ENCODE measurements around the gene NTN1. TPM values are rescaled to one million over a fixed set of nuclear protein-coding genes. Genes with fewer than 3 reads are reported as not detected.

The NTN1 gene
- total and polyA plus RNA-seq, 12 donors, result 3.0 to 38.7 (median 15.8) TPM

DNA sequence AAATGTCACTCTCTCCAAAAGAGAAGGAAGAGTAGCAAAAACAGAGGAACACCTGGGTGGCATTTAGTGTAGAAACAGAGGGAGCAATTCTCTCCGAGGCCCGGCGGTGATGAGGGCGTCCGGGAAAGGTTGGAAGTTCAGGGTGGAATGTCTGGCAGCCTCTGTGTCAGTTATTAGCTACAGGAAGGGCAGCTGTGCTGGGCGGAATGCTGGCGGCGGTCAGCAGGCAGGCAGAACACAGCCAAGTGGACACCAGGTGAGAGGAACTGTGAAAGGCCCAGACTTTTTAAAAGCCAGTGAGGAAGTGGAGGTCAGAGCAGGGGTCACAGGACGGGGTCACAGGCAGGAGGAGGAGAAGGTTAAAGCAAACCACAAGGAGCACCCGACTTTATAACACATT is 238.1 kb downstream of the NTN1 start:
- Histone ChIP-seq H3K27ac (peak overlapping the region in 7 of 10 donors; percentile 6 to 72 (median 34)), H3K27me3 (no peaks in the 10 kb centered on the region), H3K4me3 (no peak overlapping the region), H3K36me3 (no peaks in the 10 kb centered on the region), H3K4me1 (peaks cover 0 to 46% (median 26%) of the 10 kb centered on the region in 9 donors), H3K9me3 (peaks cover 0 to 8% (median 0%) of the 10 kb centered on the region in 11 donors)
- WGBS, 2 donors, result 36 to 44% methylated on average over 10 of the region's 10 CpGs
- TF ChIP-seq, protein P1, sequence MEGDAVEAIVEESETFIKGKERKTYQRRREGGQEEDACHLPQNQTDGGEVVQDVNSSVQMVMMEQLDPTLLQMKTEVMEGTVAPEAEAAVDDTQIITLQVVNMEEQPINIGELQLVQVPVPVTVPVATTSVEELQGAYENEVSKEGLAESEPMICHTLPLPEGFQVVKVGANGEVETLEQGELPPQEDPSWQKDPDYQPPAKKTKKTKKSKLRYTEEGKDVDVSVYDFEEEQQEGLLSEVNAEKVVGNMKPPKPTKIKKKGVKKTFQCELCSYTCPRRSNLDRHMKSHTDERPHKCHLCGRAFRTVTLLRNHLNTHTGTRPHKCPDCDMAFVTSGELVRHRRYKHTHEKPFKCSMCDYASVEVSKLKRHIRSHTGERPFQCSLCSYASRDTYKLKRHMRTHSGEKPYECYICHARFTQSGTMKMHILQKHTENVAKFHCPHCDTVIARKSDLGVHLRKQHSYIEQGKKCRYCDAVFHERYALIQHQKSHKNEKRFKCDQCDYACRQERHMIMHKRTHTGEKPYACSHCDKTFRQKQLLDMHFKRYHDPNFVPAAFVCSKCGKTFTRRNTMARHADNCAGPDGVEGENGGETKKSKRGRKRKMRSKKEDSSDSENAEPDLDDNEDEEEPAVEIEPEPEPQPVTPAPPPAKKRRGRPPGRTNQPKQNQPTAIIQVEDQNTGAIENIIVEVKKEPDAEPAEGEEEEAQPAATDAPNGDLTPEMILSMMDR (IDR thresholded peaks at IDR 0.05), result no peak
- intact Hi-C loops (cut with DNase I), result no loop called here
- ATAC-seq, result peak; percentile 85 to 91 (median 87)
- DNase-seq, result peak in 1 of 2 donors; percentile 70

DNA sequence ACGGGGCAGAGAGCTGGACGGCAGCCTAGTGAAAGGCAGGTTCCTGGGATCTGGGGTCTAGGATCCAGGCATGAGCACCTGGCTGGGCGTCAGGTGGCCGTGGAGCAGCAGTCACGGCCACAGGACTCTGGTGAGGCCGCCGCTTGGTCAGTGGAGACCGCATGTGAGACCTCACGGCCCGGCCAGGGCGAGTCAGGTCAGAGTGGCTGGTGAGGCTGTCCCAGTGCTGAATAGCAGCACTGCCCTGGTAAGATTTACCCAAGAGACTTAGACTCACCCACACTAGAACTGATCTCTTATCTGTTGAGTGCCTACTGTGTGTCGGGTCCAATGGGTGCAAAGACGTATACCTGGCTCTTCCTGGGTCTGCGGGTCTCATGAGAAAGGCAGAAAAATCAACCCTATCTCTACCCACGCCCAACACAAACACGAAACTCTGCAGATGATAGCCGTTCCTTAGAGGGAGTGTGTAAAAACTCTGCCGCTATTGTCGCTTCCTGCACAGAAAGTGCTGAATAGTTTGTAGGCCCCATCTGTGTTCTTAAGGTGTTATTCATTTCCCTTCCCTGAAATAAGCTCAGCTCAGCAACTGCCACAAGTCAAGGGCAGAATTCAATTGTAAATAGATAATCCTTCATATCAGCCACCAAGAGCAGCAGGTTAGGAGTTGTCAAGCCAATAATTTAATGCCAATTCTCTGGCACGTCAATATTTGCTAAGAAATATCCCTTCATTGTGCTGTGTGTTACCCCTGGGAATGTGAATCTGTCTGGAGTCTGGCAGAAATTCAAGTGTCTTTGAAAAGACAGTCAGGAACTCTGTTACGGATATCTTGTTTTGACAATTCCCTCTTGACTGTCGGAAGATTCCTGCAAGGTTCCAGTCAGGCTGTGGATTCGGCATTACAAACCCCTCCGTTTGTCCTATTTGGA is 240.0 kb downstream of the NTN1 start:
- TF ChIP-seq, protein P1 (IDR thresholded peaks at IDR 0.05), result no peak
- Histone ChIP-seq H3K9me3 (peaks cover 0 to 8% (median 0%) of the 10 kb centered on the region in 11 donors), H3K27ac (peak overlapping the region in 1 of 10 donors; percentile 14), H3K27me3 (no peaks in the 10 kb centered on the region), H3K4me1 (peaks cover 0 to 42% (median 23%) of the 10 kb centered on the region in 9 donors), H3K36me3 (no peaks in the 10 kb centered on the region), H3K4me3 (no peak overlapping the region)
- intact Hi-C loops (cut with DNase I), result no loop called here
- ATAC-seq, result no peak
- WGBS, 2 donors, result 74 to 76% methylated on average over 24 of the region's 24 CpGs
- no peak for DNase-seq

DNA sequence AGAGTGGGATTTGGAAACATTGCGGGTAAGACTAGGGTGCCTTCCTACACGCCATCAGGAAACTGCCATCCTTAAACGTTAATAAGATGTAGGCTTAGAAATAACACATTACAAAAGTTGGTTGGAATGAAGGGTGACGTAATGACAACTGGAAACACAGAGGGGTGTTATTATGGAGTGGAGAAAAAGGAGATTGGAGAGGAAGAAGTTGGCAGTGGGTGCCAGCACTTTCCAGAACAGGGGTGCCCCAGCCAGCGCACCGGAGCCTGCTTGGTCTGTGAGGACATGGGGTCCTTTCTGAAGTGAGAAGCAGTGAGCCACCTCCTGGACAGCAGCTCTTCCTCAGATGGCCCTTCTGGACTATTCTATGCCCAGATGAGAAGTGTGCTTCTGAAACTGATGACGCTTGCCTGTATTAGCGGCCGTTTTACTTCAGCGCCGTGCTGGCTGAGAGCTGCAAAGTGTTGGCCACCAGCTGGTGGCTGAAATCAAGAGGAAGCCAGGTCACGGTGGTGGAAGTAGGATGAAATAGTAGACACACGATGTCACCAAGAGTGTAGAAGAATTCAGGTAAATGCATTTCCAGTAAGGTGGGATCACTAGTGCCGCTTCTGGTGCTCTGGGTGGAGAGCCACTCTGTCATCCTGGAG is 244.8 kb downstream of the NTN1 start:
- Histone ChIP-seq H3K27me3 (no peaks in the 10 kb centered on the region), H3K9me3 (peaks cover 0 to 8% (median 0%) of the 10 kb centered on the region in 11 donors), H3K4me3 (no peak overlapping the region), H3K4me1 (peaks cover 0 to 11% (median 4%) of the 10 kb centered on the region in 9 donors), H3K36me3 (no peaks in the 10 kb centered on the region), H3K27ac (no peak overlapping the region)
- TF ChIP-seq, protein P1 (IDR thresholded peaks at IDR 0.05), result no peak
- no peak for DNase-seq
- intact Hi-C loops (cut with DNase I), result no loop called here
- ATAC-seq, result peak in 3 of 8 donors; percentile 9 to 49 (median 24)
- WGBS, 2 donors, result 80% methylated on average over 14 of the region's 14 CpGs

DNA sequence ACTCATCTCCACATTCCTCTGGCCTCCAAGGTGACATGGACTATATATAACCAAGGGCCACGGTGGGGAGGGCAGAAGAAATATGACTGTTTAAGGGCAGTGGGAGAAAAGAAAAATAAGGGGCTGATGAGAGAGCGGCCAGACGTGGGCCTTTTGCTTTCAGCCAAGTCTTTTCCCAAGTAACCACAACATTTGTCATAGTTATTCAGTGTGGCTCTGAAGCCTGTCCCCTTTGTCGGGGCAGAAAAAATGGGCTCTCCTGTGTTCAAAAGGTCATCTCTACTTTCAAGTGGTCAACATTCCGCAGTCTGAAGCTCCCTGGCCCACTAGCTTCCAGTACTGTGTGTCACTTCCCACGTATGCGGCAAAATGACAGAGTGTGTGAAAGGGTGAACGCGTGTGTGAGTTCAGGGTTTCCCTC is 245.4 kb downstream of the NTN1 start:
- peaks cover 0 to 8% (median 3%) of the 10 kb centered on the region in 9 donors for H3K4me1 ChIP-seq
- TF ChIP-seq, protein P1 (IDR thresholded peaks at IDR 0.05), result no peak
- no peak for DNase-seq
- no peak overlapping the region for H3K4me3 ChIP-seq
- intact Hi-C loops (cut with DNase I), result no loop called here
- no peak overlapping the region for H3K27ac ChIP-seq
- H3K9me3 ChIP-seq, result peaks cover 0 to 8% (median 0%) of the 10 kb centered on the region in 11 donors
- ATAC-seq, result peak in 1 of 8 donors; percentile 38
- H3K27me3 ChIP-seq, result no peaks in the 10 kb centered on the region
- H3K36me3 ChIP-seq, result no peaks in the 10 kb centered on the region
- 90 to 94% methylated on average over 9 of the region's 9 CpGs for WGBS, 2 donors

All from heart right ventricle (tissue), 16 donors.